Measurements from ENCODE around the gene ZNF541.

DNA sequence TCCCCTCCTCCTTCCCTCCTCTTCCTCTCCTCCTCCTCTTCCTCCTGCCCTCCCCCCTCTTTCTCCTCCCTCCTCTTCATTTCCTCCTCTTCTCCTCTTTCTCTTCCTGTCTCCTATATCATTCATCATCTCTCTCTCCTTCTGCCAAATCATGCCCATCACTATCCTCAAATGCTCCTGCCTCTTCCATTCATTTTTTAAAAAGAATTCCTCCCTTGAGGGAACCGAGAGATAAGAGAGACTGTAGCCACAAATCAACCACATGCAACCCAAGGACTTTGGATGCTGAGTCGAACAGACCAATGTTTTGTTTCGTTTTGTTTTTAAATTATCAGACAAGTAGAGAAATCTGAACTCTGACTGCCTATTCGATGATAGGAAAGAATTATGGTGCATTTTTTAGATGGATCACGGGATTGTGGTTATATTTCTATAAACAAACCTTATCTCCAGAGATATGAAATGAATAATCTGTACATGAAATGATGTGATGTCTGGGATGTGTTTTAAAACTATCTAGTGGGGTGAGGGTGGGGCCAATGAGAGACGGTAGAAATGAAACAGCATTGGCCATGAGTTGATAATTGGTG lies 9.5 kb upstream of the ZNF541 start:
- TF ChIP-seq POLR2A (IDR thresholded peaks at IDR 0.05; ENCODE audit: low read depth, low read length) (no peak), TAF1 (IDR thresholded peaks at IDR 0.05; ENCODE audit: borderline replicate concordance, low read depth, low read length) (no peak)

All from GM12892 (cell line).